Ureter (tissue), 1 donor: Measurements from ENCODE around the gene GREB1L. TPM values are rescaled to one million over a fixed set of nuclear protein-coding genes. Genes with fewer than 3 reads are reported as not detected.
"Not testable (repeated sequence)": the region's sequence is repeated elsewhere in the genome, so short reads cannot be mapped to it uniquely, and the experiment has no call there.

ENCODE experiments used
- DNase-seq: peaks from one replicate; pipeline ENCODE4 v3.0.0-alpha.2; 2020; ENCODE audit warnings: low spot score
- total RNA-seq: library from RNA; stranded (reverse); gene quantifications from one replicate; pipeline ENCODE4 v1.2.4, GENCODE V29; 2023
- donor health status: DM: yes; HTN: yes; CAD: no.

The GREB1L gene
- total RNA-seq, 1 donor from 2014 or later = 0.05 TPM

- DNase-seq = no peak
Measured at GRCh38 chr18:21366896-21367295, 124.9 kb downstream of the GREB1L start.

- no peak for DNase-seq
Measured at GRCh38 chr18:21369146-21369545, 127.1 kb downstream of the GREB1L start.

- DNase-seq = not testable (repeated sequence)
Measured at GRCh38 chr18:21369597-21369996, 127.6 kb downstream of the GREB1L start.

- DNase-seq = no peak
Measured at GRCh38 chr18:21383031-21383430, 141.0 kb downstream of the GREB1L start.

- no peak for DNase-seq
Measured at GRCh38 chr18:21386523-21387240, 144.7 kb downstream of the GREB1L start.

GRCh38 chr18:21387886-21388285 is 145.9 kb downstream of the GREB1L start:
- DNase-seq = no peak

GRCh38 chr18:21389283-21389682 is 147.3 kb downstream of the GREB1L start:
- no peak for DNase-seq

GRCh38 chr18:21389903-21390302 is 147.9 kb downstream of the GREB1L start:
- DNase-seq = no peak

GRCh38 chr18:21391074-21391673 is 149.1 kb downstream of the GREB1L start:
- no peak for DNase-seq

GRCh38 chr18:21393986-21394385 is 152.0 kb downstream of the GREB1L start:
- no peak for DNase-seq

GRCh38 chr18:21398121-21398520 is 156.1 kb downstream of the GREB1L start:
- no peak for DNase-seq

GRCh38 chr18:21402272-21402671 is 160.2 kb downstream of the GREB1L start:
- no peak for DNase-seq

- DNase-seq = no peak
Measured at GRCh38 chr18:21404426-21404825, 162.4 kb downstream of the GREB1L start.

GRCh38 chr18:21406116-21406515 is 164.1 kb downstream of the GREB1L start:
- DNase-seq = no peak

GRCh38 chr18:21408681-21409080 is 166.6 kb downstream of the GREB1L start:
- DNase-seq = no peak

- no peak for DNase-seq
Measured at GRCh38 chr18:21433436-21433835, 191.4 kb downstream of the GREB1L start.

- no peak for DNase-seq
Measured at GRCh38 chr18:21439431-21439846, 197.4 kb downstream of the GREB1L start.

GRCh38 chr18:21441670-21442069 is 199.6 kb downstream of the GREB1L start:
- DNase-seq = no peak

GRCh38 chr18:21443776-21444464 is 201.9 kb downstream of the GREB1L start:
- no peak for DNase-seq

GRCh38 chr18:21444465-21445212 is 202.6 kb downstream of the GREB1L start:
- no peak for DNase-seq

- no peak for DNase-seq
Measured at GRCh38 chr18:21448299-21448698, 206.3 kb downstream of the GREB1L start.
